T1000 (cell line): ENCODE data around the gene KRTAP4-5.
"Not testable (repeated sequence)": the region's sequence is repeated elsewhere in the genome, so short reads cannot be mapped to it uniquely, and the experiment has no call there.

Source experiments
- DNase-seq: peaks from one replicate; lab custom pipeline; 2025; ENCODE audit warnings: mixed read lengths; lab: John Stamatoyannopoulos, UW

The KRTAP4-5 gene

DNA sequence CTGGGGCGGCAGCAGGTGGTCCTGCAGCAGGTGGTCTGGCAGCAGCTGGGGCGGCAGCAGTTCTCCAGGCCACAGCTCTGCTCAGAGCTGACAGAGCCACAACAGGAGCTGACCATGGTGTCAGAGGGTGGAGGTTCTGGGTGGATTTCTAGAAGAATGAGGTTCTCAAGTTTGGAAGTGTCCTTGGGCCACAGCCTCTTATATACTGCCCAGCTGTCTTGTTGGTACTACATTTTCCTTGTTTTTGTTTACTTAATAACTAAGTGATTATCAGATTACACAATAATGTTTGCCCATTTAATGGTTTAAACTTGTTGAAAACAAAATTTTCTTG lies at the start of gene KRTAP4-5:
Gene KRTAP4-5, minus strand, starts transcription at position 174 of the 334 bp plus-strand sequence. Its CDS starts 58 bp downstream, at position 116.
- no peak for DNase-seq

- DNase-seq, result no peak
These were observed 46.4 kb upstream of the KRTAP4-5 start for GRCh38 chr17:41196068-41196467.

- DNase-seq, result no peak
These were observed 40.7 kb upstream of the KRTAP4-5 start for GRCh38 chr17:41190328-41190727.

GRCh38 chr17:41189837-41190318 lies 40.3 kb upstream of the KRTAP4-5 start, which contains the start of gene KRTAP9-1:
TSS of gene KRTAP9-1 (plus strand) at chr17:41189887. CDS start at chr17:41189887, 0 bp downstream.
- not testable (repeated sequence) for DNase-seq

GRCh38 chr17:41186872-41187271 lies 37.2 kb upstream of the KRTAP4-5 start:
- no peak for DNase-seq

DNA sequence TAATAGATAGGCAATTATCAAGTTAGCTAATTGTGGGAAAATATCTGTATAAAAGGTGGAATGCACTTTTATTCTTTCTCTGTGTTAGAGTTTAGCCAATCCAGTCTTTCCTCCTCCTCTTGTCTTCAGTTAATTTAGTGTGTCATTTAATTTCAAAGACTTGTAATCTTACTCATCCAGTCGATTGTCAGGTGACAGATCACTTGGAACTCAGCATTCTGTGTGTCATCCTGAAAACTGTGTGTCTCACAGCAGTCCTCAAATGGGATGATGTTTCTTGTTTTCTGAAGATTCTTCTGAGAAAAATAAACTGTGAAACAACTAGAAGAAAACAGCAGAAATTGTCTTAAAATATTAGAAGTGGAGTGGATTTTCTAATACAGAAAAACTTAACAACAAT lies 35.4 kb upstream of the KRTAP4-5 start:
- no peak for DNase-seq

DNA sequence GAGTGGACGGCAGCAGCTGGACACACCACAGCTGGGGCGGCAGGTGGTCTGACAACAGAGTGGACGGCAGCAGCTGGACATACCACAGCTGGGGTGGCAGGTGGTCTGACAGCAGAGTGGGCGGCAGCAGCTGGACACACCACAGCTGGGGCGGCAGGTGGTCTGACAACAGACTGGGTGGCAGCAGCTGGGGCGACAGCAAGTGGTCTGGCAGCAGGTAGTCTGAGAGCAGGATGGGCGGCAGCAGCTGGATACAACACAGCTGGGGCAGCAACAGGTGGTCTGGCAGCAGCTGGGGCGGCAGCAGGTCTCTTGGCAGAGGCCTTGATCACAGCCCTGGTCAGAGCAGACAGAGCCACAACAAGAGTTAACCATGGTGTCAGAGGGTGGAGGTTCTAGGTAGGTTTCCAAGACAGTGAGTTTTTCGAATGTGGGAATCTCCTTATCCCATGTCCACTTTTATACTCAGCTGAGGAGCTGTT lies 34.9 kb upstream of the KRTAP4-5 start, which contains the start of gene KRTAP4-1:
Gene KRTAP4-1, minus strand, starts transcription at position 432 of the 482 bp plus-strand sequence. Its CDS starts 57 bp downstream, at position 375.
- no peak for DNase-seq

DNA sequence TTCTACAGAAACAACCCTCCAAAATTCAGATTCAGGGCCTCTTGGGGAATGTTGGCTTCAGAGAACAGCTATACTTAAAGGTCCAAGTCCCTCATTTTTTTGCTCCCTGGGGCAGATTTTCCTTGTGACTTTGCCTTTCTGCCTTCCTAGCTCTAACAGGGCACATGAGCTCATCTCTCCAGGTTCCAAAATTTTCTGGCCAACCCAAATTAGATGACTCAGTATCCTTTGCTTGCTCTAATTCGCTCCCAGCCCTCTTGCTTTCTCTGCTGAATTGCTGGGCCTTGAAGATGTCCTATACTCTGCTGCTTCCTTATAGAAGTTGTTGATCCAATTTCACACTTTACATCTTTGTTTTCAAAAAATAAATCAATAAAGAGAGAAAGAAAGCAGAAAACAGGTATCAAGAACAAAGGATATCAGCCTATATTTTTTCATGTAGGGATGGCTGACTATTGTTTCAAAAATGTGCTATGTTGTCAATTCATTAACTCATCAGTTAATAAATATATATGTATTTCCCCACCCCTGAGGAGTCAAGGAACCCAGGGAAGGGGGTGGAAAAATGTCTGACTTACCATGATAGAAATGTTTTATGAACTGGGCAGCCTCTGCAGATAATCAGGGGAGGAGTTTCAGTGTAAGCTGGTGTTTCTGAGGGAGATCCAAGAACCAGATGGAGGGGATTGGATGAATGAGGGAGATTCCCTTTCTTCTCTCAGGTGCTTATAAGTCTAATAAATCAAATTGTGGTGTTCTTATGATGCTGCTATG lies 29.4 kb upstream of the KRTAP4-5 start:
- DNase-seq, result no peak

GRCh38 chr17:41178341-41178740 lies 28.7 kb upstream of the KRTAP4-5 start:
- no peak for DNase-seq

- DNase-seq, result no peak
These were observed 28.2 kb upstream of the KRTAP4-5 start, which contains the start of gene KRTAP4-2 for GRCh38 chr17:41177727-41178271. TSS of gene KRTAP4-2 (minus strand) at chr17:41178221. CDS start at chr17:41178164, 57 bp downstream.

- no peak for DNase-seq
These were observed 27.2 kb upstream of the KRTAP4-5 start for GRCh38 chr17:41176744-41177387.

- no peak for DNase-seq
These were observed 22.3 kb upstream of the KRTAP4-5 start for GRCh38 chr17:41171886-41172285.

GRCh38 chr17:41168121-41168520 lies 18.5 kb upstream of the KRTAP4-5 start, which contains the start of gene KRTAP4-3:
TSS of gene KRTAP4-3 (minus strand) at chr17:41168221. CDS start at chr17:41168172, 49 bp downstream.
- no peak for DNase-seq

- no peak for DNase-seq
These were observed 17.9 kb upstream of the KRTAP4-5 start for GRCh38 chr17:41167561-41167960.

- DNase-seq, result no peak
These were observed 14.2 kb upstream of the KRTAP4-5 start for GRCh38 chr17:41163828-41164227.

GRCh38 chr17:41160648-41161047 lies 11.0 kb upstream of the KRTAP4-5 start, which contains the start of gene KRTAP4-4:
TSS of gene KRTAP4-4 (minus strand) at chr17:41160748. CDS start at chr17:41160691, 57 bp downstream.
- no peak for DNase-seq

DNA sequence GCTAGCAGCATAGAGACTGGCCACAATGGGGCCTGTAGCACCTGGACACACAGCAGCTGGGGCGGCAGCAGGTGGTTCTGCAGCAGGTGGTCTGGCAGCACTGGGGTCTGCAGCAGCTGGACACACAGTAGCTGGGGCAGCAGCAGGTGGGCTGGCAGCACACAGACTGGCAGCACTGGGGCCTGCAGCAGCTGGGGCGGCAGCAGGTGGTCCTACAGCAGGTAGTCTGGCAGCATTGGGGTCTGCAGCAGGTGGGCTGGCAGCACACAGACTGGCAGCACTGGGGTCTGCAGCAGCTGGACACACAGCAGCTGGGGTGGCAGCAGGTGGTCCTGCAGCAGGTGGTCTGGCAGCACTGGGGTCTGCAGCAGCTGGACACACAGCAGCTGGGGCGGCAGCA lies 10.6 kb upstream of the KRTAP4-5 start:
- not testable (repeated sequence) for DNase-seq

GRCh38 chr17:41153856-41154255 lies 4.2 kb upstream of the KRTAP4-5 start:
- no peak for DNase-seq

DNA sequence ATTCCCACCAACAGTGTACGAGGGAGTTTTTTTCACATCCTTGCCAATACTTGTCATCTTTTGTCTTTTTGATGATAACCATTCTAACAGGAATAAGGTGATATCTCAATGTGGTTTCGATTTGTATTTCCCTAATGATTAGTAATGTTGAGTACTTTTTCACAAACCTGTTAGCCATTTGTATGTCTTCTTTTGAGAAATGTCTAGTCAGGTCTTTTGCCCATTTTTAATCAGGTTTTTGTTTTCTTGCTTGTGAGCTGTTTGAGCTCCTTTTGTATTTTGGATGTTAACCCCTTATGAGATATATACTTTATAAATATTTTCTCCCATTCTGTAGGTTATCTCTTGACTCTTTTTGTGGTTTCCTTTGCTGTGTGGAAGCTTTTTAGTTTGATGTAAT lies 1.9 kb upstream of the KRTAP4-5 start:
- no peak for DNase-seq

DNA sequence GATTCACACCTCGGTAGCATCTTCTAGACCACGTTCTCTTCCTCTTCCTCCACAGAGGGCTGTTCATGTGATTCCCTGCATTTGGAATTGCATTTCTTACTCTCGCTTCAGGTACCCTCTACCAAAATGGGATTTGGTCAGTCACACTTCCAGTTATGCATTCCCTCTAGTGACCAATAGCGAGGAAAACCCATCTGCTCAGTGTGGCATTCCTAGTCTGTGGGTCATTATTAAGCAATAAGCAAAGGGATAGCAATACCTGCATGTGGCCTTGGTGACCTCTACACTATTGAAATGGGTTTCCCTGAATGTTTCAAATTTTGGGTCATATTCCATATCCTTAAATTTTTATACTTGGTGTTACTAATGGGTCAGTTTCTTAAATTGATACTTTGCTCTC lies 401 bp upstream of the KRTAP4-5 start:
- DNase-seq, result no peak

DNA sequence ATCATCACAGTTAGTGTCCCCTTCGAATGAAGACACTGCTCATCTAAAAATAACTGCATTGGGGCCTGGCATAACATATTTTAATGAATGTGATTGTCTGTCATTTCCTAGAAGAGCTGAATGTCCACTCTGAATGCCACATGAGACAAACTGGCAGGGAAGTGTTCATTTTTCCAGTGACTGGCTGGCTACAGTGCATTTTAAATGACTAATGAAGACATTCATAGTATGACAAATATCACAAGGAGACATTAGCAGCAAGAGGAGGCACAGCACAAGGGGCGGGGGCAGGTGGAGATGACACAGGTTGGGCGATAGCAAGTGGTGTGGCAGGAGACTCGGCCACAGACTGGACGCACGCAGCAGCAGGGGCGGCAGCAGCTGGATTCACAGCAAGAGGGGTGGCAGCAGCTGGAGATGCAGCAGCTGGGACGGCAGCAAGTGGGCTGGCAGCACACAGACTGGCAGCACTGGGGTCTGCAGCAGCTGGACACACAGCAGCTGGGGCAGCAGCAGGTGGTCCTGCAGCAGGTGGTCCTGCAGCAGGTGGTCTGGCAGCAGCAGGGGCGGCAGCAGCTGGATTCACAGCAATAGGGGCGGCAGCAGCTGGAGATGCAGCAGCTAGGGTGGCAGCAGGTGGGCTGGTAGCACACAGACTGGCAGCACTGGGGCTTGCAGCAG lies 514 bp downstream of the KRTAP4-5 start:
- DNase-seq, result not testable (repeated sequence)
